Activated CD4-positive, alpha-beta T cell treated with anti-CD3 and anti-CD28 coated beads, Interleukin-2, Interleukin-6, amounts not matched to agents 100 ng/mL and 50 ng/mL, durations not matched to agents 16 hours and 8 hours (primary cell): ENCODE results near the gene FLT3LG.

Experiments used
- DNase-seq: peaks from one replicate; pipeline ENCODE4 v3.0.0-alpha.2; 2020

FLT3LG gene

DNA sequence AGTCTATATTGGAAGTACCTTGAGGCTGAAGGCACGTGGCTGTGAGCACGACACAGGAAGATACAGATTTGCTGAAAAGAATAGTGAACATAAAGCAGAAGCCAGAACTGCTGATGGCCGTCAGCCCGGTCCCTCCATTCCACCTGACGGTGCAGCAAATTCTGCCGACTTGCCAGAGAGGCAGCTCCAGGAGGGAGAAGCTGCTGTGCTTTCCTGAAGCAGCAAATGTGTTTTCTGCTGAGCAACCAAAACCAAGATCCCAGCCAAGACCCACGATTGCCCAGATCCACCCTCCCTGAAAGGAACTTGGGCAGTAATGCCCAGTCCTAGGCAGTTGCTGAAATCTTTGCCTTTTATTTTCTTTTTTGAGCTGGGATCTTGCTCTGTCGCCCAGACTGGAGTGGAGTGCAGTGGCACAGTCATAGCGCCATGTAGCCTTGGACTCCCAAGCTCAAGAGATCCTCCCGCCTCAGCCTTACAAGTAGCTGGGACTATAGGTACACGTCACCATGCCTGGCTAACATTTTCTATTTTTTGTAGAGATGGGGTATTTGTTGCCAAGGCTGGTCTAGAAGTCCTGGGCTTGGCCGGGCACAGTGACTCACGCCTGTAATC, 46.8 kb downstream of the FLT3LG start:
- DNase-seq: no peak

DNA sequence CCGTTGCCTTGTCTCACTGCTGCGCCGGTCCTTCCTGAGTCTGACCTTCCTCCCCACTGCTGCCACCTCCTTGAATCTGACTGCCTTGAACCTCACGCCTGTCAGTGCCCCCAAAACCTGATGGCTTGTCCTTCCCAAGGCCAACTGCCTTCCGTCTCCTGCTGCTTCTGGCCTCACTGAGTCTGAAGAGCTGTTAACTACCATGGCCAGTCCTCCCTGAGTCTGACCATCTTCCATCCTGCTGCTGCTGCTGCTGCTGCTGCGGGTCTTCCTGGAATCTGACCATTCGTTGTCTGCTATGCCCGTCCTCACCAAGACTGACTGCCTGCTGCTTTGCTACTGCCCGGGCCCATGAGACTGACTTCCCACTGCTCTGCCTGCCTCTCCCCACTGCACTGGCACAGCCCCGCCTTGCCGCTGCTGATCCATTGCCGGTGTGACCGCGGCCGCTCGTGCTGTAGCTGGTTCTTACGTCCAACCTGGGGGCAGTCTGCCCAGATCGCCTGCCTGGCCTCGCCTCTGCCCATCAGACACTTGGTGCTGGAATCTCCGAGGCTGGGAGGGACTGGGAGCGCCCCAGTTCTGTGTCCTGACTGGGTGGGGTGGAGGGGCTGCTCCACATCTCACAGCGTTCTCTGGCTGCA, 50.9 kb downstream of the FLT3LG start:
- no peak for DNase-seq

DNA sequence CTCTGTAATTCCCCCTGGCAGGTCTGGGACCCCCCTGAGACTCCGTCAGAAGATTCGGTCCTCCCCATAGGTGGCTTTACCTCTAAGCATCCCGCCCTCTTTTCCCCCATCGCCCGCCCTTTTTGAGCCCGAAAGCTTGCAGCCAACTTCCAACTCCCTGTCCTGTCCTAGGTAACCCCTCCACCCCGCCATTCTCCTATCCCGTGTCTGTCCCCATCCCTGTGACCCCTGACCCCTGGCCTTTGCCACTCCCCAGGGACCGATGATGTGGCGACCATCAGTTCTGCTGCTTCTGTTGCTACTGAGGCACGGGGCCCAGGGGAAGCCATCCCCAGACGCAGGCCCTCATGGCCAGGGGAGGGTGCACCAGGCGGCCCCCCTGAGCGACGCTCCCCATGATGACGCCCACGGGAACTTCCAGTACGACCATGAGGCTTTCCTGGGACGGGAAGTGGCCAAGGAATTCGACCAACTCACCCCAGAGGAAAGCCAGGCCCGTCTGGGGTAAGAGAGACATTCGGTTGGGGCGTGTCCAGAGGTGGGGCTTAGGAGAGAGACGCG, 54.3 kb downstream of the FLT3LG start:
- no peak for DNase-seq

DNA sequence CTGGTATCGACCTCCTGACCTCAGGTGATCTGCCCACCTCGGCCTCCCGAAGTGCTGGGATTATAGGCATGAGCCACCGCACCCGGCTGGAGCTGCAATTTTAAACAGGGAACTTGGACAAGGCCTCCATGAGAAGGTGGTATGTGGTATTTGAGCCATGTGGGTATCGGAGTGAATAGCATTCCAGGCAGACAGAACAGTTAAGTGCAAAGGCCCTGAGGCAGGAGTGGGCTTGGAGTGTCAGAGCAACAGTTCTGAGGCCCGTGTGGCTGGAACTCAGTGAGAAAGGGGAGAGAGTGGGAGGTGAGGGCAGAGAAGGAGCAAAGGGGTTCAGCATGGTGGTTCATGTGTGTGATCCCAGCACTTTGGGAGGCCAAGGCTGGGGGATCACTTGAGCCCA, 56.7 kb downstream of the FLT3LG start:
- no peak for DNase-seq

DNA sequence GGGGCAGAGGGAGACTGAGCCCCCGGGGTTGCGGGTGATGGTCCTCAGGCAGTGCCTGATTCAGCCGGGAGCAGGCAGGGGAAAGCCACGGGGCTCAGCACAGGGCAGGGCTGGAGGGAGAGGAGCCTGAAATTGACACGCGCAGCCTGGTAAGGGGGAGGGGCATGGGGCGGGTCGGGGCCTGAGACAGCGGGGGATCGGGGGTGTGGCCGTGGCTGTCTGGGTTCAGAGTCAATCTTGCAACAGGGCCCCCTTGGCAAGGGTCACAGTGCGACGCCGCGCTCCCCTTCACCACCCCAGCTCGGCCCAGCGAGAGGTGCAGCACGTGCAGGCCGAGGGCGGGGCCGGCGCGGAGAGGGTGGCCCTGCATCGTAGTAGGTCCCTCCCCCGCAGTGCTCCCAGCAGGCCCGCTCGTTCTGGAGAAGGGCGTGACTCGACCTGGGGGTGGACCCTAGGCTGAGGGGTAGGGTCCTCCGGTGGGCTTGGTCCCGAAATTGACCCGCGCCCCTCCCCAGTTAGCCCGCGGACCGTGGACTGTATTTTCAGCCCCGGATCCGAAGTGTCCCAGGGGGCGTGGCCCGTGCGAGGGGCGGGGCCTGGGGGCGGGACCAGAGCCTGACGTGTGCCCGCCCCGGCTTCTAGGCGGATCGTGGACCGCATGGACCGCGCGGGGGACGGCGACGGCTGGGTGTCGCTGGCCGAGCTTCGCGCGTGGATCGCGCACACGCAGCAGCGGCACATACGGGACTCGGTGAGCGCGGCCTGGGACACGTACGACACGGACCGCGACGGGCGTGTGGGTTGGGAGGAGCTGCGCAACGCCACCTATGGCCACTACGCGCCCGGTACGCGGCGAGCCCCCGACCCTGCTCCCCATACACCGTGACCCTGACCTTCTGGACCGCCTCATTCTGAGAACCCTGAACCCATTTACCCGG, 59.8 kb downstream of the FLT3LG start:
- DNase-seq: peak; percentile 81

DNA sequence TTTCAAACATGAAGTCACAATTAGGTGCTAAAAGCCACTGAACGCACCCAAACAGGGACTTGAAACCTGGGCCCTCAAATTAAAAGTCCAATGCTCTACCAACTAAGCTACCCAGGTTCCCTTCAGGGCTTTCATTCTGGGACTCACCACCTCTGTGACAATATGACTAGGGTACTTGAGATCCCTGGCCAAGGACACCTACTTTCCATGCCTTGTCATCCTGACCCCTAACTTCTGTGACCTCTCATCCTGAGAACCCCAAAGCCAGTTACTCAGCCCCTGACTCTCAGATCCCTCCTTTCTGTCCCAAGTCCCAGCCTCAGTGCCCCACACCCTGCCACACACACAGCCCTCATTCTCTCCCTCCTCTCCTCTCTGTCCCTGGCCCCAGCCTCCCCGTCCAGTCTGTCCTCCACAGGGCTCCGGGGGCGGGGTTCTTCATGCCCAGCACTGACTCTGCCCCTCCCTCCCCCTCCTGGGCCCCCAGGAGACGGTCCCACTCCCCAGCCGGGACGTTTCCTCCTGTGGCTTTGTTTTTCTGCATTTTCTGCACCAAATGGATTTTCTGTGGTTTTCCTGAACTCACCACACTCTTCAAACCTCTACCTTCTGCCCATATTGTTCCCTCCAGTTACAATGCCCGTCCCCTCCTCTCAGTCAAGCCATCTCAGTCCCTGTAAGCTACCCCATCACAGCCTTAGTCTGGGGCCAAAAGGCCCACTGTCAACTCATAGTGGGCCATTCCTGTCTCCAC, 60.8 kb downstream of the FLT3LG start:
- no peak for DNase-seq
